Dermis microvascular lymphatic vessel endothelial cell (primary cell): ENCODE results near the gene HSD17B1. TPM values are rescaled to one million over a fixed set of nuclear protein-coding genes. Genes with fewer than 3 reads are reported as not detected.
A peak's percentile ranks its signal among the peaks of the same experiment; 100 is the strongest.

ENCODE experiments used
- DNase-seq, 2 donors: peaks; one replicate each; pipeline versions ENCODE4 v3.0.0 to v3.0.0-alpha.2; 2010; ENCODE audit warnings: low read depth in 2 of 2
- total RNA-seq: library from RNA; depleted of rRNA; stranded (reverse); fragments of >200 nt; gene quantifications from 2 replicates; pipeline ENCODE4 v1.2.1, GENCODE V29; 2014

Gene HSD17B1
- total RNA-seq, 1 donor from 2014 or later: 0.39 TPM

DNA sequence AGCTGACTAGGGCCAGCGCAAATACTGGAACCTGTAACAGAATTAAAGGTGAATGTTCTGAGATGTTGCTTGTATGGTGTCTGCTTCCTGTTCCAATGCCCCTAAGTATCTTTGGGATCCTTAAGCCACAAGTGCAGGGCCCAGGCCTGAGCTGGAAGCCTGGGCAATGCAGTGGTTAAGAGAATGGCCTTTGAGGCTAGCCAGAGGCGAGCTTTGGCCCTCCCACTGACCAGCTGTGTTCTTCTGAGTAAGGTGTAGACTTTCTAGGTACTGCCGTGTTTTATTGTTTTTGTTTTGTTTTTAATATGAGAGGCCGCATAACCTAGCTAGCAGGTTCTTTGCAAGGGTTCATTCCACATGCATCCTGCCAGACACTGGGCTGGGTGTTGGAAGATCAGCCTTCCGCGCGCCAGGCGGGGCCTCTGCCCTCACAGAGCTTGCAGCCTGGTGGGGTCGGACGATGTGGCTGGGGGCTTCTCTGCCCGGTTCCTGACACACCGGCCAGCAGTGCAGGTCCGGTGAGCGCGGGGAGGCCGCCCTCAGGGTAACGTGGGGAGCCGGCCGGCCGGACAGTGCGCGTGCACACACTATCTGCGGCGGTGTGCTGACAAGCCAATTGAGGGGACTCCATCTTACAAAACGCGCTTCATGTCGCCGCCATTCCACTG, 13.6 kb downstream of the HSD17B1 start:
- no peak for DNase-seq

DNA sequence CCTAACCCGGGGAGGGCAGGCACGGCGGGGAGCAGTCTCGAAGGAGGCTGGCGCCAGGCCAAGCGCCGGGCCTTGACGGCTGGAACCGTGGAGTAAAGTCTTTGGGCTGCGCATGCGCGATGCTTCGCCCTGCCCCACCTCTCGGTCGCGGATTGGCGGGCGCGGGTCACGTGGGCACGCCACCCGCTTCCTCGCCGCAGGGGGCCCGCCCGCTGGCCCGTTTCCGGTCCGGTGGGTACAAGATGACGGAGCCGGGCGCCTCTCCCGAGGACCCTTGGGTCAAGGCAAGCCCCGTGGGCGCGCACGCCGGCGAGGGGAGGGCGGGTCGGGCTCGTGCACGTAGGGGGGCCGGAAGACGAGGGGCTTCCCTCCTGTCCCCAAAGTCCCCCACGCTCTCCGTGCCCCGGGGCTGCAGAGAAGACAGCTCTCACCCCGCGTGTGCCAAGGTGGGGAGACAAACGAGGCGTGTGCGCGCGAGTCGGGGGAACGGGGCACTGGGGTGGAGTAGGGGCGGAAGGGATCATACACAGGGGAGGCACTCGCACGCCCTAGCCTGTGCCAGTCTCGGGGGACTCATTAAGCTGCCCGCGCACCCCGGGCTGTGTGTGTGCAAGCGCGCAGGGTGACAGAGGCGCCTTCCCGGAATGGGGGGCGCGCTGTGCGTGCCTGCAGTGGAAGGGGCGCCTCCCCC, 14.3 kb downstream of the HSD17B1 start, which contains the start of gene MLX:
TSS of gene MLX (plus strand) at position 218 of the 691 bp plus-strand sequence. CDS start at position 243, 25 bp downstream.
- DNase-seq: peak; percentile 65 to 90

DNA sequence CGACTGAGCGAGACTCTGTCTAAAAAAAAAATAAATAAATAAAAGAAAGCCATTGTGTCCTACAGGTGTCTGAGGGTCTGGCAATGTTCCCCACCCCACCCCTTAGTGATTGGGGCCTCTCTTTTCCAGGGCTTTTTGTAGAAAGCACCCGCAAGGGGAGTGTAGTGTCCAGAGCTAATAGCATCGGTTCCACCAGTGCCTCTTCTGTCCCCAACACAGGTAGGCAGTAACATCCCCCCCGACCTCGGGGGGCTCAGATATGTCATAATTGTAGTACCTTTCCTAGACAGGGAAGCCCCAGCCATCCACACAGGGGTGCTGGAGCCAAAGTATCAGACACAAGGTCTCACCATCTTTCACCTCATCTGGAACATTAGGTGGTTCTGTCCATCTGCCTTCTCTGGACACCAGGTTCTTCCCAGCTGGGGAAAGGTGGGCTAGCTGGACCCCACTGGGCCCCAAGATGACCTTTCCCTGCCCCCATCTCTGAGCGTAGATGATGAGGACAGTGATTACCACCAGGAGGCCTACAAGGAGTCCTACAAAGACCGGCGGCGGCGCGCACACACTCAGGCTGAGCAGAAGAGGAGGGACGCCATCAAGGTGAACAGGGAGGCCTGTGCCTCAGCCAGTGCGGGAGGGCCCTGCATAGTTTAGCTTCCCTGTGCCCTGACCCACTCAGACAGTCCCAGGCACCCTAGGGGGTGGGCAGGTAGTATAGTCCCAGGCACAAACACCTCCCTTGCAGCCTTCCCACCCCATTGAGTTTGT, 15.8 kb downstream of the HSD17B1 start:
- no peak for DNase-seq

DNA sequence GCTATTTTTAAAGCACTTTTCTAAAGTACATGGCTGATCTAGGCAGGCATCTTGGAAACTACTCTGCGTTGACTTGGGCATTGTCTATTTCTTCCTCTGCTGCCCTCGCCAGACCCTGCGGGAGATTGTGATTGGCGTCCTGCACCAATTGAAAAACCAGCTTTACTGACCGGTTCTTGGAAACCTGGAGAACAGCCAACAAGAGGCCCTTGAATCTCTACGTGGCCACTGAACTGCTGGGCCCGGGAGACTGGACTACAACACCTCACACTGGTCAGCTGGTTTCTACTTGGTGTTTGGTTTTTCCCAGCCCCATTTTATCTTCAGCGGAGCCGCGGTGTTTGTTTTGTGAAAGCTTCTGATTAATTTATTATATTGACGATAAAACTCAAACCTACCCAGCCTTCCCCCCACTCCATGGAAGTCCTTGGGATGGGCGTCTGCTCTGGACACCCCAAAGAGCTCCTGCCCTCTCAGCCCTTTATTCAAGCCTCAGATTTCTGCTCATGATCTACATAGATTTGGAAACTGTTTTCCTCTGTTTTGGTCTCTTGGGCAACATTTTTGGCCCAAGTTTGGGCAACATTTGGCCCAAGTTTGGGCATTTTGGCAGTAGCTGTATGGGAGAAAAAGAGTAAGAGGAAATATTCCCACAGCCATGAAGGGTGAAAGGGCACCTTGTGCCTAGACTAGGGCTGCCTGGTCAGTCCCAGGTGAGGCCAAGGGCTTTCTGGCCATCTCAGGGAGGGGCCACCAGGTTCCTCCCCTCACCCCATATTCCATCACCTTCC, 18.9 kb downstream of the HSD17B1 start:
- no peak for DNase-seq

DNA sequence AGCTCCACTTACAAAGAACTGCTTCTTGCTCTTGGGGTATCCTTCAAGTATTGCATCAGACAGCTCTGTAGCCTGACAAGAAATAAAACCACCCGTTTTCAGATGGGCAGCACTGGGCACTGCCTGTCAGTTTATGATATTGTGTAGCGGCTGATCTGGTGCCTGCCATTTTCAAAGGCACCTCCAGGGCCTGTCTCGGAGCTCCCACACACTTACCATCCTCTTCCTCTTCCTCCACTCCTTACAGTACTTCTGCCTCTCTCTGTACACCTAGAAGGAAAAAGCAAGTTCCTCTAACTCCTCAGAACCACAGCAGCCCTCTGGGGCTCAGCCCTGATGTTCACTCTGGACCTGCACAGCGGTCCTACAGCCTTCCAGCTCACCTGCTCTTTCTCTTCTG, 20.4 kb downstream of the HSD17B1 start:
- DNase-seq: no peak

DNA sequence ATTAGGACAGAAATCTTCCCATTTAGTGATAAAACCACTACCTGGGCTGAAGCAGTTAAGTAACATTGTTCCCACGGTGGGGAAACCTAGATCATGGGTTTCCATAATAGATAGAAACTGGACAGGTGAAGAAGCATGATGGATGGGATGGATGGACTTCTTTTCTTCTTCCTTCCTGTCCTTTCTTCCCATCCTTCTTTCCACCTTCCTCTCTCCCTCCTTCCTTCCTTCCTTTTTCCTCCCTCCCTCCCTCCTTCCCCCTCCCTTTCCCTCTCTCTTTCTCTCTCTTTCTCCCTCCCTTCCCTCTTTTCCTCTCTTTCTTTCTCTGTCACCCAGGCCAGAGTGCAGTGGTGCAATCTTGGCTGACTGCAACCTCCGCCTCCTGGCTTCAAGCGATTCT, 21.7 kb downstream of the HSD17B1 start:
- DNase-seq: no peak

DNA sequence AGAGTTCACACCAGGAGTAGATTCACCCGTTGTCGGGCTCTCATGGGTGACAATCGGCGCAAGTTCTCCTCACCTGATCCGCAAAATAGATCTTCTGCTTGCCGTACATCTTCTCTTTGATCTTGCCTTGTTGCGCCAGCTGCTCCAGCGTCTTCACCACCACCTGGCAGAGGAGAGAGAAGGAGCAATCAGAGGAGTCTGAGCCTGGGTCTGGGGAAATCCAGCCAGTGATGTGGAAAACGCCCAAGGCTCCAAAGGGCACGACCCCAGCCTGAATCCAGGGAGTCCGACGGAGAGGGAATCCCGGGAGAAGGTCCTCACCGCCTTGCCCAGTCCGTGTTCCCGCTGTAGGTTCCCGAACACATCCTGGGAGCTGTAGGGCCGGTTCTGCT, 24.4 kb downstream of the HSD17B1 start:
- no peak for DNase-seq

DNA sequence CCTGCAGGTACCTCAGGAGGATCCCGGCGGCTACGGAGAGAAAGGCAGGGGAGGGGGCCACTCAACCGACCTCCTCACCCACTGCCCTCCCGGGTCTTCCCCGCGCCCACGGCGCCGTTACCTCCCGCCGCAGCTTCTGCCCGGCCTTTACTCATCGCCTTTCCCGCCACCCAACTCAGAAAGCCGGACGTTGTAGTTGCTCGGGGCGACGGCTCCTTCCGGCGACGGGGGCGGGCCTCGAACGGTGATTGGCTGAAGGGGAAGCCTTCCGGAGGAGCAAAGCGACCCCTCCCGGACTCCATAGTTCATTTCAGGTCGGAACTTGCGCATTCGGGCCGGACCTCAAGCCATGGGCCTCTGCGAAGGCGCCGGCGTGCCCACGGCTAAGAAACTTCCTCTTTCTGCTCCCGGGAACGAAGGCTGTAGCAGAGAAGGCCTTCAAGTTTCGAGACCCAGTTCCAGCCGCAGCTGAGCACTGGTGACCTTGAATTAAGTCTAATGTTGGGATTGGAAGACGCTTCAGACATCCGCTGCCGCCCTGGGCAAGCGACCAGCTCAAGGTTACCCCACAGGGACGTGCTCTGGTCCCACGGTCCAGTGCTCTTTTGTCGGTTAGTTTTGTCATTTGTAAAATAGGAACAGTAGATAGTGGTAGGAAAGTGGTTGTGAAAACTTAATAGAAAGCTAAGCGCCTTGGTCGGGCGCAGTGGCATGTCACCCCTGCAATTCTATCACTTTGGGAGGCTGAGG, 25.0 kb downstream of the HSD17B1 start, which contains the start of gene PSMC3IP:
TSS of gene PSMC3IP (minus strand) at position 198 of the 750 bp plus-strand sequence. CDS start at position 155, 43 bp downstream.
- DNase-seq: peak; percentile 80 to 94

DNA sequence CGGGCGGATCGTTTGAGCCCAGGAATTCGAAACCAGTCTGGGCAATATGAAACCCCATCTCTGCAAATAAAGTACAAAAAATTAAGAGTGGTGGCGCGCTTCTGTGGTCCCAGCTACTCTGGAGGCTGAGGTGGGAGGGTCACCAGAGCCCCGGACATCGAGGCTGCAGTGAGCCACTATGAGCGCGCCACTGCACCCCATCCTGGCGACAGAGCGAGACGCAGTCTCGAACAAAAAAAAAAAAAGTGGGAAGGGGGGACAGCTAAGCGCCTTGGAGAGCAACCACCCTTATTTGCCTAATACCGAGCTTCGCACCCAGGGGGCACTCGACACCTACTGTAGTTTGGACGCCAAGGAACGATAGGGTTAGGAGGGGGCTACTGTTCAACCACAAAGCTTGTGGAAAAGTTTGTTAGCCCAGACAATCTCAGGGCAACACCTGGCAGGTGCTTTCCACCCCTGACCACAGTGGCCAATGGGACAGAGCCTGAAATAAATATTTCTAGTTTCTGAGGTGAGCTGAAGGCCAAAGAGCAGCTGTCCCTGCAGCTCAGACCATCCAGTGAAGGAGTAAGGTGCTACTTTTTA, 25.7 kb downstream of the HSD17B1 start:
- DNase-seq: peak; percentile 57 to 78

DNA sequence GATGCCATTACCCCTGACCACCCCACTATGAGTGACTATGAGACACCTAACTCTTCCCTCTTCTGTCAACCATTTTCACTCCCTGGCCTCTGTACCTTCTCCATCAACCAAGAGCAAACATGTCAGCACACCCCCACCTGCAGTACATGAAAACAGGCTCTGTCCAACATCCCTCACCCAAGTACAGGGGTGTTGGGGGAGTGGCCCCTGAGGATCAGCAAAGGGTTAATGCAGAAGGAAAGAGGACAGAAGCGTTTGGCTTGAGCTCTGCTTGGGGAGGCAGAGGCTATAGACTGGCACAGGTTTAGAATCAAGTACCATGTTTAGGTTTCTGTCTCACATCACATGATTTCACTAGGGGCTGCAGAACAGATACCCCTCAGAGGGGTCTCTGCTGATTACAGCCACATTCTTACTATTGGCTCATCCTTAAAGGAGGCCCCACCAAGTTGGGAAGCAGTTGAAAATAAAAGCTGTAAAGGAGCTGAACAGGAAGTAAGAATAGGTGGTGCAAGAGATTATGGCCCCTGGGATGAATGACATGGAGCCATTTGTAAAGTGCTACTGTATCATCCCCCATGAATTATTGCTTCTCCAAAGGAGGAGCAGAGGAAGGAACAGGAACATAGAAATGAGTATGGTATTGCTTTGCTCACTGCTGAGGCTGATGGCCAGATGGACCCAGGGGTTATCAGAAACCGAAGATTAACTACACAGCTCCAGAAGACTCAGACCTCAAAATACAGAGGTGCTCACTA, 27.2 kb downstream of the HSD17B1 start:
- DNase-seq: no peak

DNA sequence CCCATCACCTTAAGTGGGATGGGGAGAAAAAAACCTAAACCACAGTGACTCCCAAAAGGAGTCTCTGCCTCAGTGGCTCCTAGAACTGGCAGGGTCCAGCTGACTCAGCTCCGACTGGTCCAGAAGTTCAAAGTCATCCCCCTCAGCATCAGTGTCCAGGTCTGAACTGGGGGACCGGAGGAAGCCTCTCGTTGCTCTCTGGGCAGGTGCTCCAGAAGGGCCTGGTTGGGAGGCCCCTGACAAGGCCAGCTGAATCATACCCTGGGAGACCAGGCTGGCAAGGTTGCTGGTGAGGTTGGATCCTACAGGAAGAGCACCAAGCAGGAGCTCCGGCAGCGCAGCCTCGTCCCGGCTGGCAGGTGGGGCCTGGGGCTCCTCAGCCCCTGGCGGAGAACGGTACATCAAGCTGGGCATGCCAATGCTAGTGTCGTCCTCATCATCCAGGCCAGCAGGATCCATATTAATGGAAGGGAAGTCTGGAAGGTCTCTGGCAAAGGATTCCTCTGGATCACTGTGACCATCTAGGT, 29.1 kb downstream of the HSD17B1 start:
- DNase-seq: no peak

DNA sequence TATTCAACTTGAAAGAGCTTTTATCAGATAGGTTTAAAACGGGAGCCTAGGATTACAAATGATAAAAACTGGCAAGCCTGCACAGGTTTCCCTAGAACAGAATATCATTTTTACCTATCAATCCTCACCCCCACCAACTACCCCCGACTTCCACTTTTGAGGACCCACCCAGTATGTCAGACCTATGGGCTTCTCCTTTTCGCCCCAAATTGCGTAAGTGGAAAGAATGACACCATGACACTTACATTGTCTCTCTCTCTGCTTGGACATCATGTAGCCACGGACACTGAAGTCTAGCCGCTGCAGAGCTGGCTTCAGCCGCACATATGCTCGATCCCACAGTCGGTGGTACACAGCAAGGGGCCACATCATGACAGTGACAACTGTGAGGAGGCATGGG, 32.2 kb downstream of the HSD17B1 start:
- DNase-seq: no peak

DNA sequence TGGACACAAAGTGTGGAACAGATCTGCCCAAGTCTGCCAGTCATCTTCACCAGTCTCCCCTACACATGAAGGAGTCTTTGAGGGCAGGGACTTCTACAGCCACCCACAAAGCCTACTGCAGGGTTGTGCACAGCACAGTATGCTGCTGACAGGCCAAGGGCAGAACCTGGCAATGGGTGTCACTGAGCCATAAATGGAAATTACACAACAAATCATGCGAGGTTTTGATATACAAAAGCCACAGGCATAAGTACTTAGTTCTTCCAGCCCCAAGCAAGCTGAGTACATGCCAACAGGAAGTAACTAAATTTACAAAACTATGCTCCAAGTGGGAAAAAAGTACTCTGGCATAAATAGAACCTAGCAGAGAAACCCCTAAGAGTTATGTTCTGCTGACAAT, 32.6 kb downstream of the HSD17B1 start:
- no peak for DNase-seq

DNA sequence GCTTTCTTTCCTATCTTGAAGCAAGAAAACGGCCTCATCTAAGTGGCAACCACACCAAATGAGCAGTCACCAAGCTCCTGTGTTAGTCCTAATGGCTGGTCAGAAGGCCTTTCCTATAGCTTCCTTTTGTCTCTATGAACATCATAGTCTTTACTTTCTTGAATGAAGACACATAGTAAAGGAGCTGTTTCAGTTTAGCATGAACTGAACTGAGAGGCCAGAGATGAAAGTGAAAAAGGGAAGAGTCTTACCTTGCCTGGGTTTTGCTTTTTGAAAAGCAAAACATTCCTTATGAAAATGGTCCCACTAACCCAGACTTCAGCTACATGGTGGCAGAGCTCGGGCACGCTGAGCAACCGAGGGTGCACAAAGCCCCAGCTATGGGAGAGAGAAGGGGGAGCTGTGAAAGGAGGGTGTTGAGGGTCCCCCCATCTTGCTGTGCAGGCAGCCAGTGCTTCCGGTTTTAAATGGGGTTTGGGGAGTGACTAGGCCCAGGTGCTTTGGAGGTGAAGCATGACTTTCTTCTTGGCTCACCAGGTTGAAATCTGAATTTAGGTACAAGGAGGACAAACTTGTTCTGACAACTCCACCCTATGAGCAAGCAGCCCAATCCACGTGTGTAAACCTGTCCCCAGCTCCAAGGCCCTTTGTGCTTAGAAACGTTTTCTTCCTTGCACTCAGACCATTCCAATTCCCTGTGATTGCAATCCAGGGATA, 33.9 kb downstream of the HSD17B1 start:
- no peak for DNase-seq

DNA sequence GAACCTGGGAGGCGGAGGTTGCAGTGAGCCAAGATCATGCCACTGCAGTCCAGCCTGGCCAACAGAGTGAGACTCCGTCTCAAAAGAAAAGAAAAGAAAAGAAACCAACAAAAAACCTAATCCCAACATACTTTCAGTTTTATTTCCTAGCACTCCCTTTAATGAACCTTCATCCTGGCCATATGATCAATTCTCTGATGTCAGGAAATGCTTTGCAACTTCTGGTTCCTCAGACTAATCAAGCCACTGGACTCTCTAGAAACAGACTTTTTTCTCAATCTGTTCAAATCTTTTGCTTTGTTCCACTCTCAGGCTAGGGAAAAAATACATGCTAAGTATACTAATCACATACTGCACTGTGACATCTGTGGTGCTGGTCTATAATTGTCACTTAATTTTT, 38.2 kb downstream of the HSD17B1 start:
- DNase-seq: no peak

DNA sequence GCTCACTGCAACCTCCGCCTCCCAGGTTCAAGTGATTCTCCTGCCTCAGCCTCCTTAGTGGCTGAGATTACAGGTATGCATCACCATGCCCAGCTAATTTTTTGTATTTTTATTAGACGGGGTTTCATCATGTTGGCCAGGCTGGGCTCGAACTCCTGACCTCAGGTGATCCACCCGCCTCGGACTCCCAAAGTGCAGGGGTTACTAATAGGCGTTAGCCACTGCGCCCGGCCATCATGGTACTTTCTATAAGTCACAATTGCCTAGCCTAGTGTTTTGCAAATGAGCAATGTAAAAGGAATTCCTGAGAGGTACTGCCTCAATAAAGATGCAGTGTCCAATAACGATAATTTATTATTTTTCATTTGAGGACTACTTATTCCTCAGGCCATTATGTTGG, 38.7 kb downstream of the HSD17B1 start:
- no peak for DNase-seq

DNA sequence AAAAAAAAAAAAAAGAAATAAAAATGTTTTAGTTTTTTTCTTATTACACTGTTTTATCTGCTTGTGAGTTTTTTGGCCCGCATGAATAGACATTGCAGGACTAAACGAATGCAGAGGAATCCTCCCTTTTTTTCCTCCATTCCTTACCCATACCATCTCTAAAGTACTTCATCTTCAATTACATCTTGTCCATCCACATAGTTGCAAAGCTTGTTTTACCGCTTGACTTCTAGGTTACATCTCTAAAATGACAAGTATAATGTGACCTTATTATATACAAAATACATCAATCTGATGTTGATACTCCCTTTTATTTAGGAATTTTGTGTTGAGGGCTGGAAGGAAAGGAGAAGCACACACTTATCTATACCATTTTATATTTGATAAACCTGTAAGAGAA, 43.7 kb downstream of the HSD17B1 start:
- DNase-seq: no peak

DNA sequence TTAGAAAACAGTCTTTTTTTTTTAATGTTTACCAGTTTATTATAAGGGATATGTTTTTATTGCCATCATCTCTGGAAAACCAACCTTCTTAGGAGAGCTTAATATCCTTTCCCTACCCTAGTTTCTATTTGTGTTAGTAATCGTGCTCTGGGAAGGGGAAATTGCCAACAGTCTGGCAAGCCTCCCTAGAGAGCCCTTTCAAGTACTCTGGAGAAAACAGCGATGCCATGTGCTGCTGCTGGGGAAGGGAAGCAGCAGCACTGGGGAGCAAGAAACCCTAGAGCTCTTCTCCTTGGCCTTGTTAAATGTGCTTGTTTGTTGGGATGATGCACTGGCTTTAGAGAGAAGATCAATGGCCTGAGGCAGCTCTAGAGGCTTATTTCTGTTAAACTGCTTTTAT, 46.2 kb downstream of the HSD17B1 start:
- DNase-seq: no peak

DNA sequence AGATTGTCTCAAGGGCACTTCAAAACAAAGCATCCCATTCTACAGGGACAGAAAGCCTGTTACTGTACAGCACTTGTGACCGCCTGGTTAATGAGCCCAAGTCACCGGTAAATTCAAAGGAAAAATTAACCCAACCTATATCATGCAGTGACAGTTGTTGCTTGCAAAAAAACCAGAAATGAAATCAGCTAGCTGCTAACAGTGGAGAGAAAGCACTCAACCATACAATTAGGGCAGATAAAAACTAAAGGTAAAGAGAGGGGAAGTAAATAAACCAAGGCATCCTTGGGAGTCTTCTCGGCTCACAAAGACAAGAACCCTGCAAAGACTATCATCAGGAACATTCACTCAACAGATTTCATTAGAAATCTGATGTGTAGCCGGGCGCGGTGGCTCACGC, 50.6 kb downstream of the HSD17B1 start:
- DNase-seq: no peak
